RWPE2 (cell line): ENCODE data around the gene TMEM213.
A peak's percentile ranks its signal among the peaks of the same experiment; 100 is the strongest.

Experiments used
- ATAC-seq: fragments of 200-7000 bp; cut with Tn5 transposase; 3 replicates; pipeline ENCODE4 v1.9.1; 2021; ENCODE audit warnings: low read depth
- DNase-seq: peaks from one replicate; pipeline ENCODE4 v3.0.0-alpha.2; 2020; ENCODE audit warnings: low spot score
- H3K27ac ChIP-seq: fragments of 450-650 bp; 2 replicates; pipeline ENCODE4 v1.5.1; 2017; ENCODE audit warnings: mild to moderate bottlenecking; ENCODE audit not compliant: poor library complexity, severe bottlenecking
- H3K27me3 ChIP-seq: fragments of 250-450 bp; sonication (Bioruptor Pico); 2 replicates; pipeline ENCODE4 v1.5.1; 2021; ENCODE audit warnings: mild to moderate bottlenecking, moderate library complexity; ENCODE audit not compliant: insufficient read depth, poor library complexity, severe bottlenecking
- H3K36me3 ChIP-seq: fragments of 250-450 bp; sonication (Bioruptor Pico); 2 replicates; pipeline ENCODE4 v1.5.1; 2020; ENCODE audit warnings: low read depth, mild to moderate bottlenecking, moderate library complexity
- H3K4me1 ChIP-seq: fragments of 250-450 bp; sonication (Bioruptor Pico); 2 replicates; pipeline ENCODE4 v1.5.1; 2021; ENCODE audit warnings: mild to moderate bottlenecking, moderate library complexity; ENCODE audit not compliant: insufficient read depth, poor library complexity, severe bottlenecking
- H3K4me3 ChIP-seq: fragments of 250-450 bp; sonication (Bioruptor Pico); 2 replicates; pipeline ENCODE4 v1.5.1; 2021; ENCODE audit warnings: mild to moderate bottlenecking, moderate library complexity; ENCODE audit not compliant: severe bottlenecking
- H3K9me3 ChIP-seq: fragments of 250-450 bp; sonication (Bioruptor Pico); 2 replicates; pipeline ENCODE4 v1.5.1; 2021; ENCODE audit warnings: mild to moderate bottlenecking, moderate library complexity; ENCODE audit not compliant: severe bottlenecking
- CTCF ChIP-seq: fragments of 450-650 bp; IDR thresholded peaks from one replicate; pipeline ENCODE4 v1.5.1; 2017; ENCODE audit warnings: mild to moderate bottlenecking, moderate library complexity; ENCODE audit not compliant: poor library complexity, severe bottlenecking

TMEM213 gene

GRCh38 chr7:138776166-138776833 lies 21.5 kb upstream of the TMEM213 start:
- no peak for ATAC-seq
- no peak for TF ChIP-seq CTCF
- Histone ChIP-seq H3K9me3 (no peaks in the 10 kb centered on the region), H3K27me3 (no peaks in the 10 kb centered on the region), H3K36me3 (no peaks in the 10 kb centered on the region), H3K27ac (no peak overlapping the region), H3K4me3 (no peak overlapping the region), H3K4me1 (no peaks in the 10 kb centered on the region)
- DNase-seq: no peak

- Histone ChIP-seq H3K4me1 (peaks cover 3% of the 10 kb centered on the region), H3K27ac (no peak overlapping the region), H3K4me3 (no peak overlapping the region), H3K27me3 (no peaks in the 10 kb centered on the region), H3K9me3 (no peaks in the 10 kb centered on the region), H3K36me3 (no peaks in the 10 kb centered on the region)
- ATAC-seq (no peak), DNase-seq (no peak)
- TF ChIP-seq CTCF: no peak
Measured at GRCh38 chr7:138781004-138781403, 16.8 kb upstream of the TMEM213 start.

DNA sequence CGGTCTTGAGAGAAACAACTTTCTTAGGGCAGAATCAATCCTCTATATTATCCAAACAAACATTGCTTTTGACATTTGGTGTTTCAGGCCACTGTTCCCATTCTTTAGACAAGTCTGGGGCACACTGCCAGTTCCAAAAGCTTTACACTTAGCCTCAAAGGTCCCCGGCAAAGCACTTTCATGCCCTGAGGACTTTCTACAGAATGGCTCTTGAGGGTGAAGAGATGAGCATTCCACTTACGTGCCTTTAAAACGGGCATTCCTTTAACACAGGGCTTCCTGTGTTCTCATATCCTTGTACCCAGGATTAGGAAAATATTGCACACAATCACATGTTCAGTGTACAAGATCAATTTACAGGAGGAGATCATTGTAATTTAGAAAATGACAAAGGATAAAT lies 13.1 kb upstream of the TMEM213 start:
- H3K4me3 ChIP-seq: no peak overlapping the region
- no peaks in the 10 kb centered on the region for H3K9me3 ChIP-seq
- no peak for DNase-seq
- no peak for ATAC-seq
- no peaks in the 10 kb centered on the region for H3K36me3 ChIP-seq
- no peak overlapping the region for H3K27ac ChIP-seq
- no peak for TF ChIP-seq CTCF
- H3K27me3 ChIP-seq: no peaks in the 10 kb centered on the region
- H3K4me1 ChIP-seq: peaks cover 3% of the 10 kb centered on the region

DNA sequence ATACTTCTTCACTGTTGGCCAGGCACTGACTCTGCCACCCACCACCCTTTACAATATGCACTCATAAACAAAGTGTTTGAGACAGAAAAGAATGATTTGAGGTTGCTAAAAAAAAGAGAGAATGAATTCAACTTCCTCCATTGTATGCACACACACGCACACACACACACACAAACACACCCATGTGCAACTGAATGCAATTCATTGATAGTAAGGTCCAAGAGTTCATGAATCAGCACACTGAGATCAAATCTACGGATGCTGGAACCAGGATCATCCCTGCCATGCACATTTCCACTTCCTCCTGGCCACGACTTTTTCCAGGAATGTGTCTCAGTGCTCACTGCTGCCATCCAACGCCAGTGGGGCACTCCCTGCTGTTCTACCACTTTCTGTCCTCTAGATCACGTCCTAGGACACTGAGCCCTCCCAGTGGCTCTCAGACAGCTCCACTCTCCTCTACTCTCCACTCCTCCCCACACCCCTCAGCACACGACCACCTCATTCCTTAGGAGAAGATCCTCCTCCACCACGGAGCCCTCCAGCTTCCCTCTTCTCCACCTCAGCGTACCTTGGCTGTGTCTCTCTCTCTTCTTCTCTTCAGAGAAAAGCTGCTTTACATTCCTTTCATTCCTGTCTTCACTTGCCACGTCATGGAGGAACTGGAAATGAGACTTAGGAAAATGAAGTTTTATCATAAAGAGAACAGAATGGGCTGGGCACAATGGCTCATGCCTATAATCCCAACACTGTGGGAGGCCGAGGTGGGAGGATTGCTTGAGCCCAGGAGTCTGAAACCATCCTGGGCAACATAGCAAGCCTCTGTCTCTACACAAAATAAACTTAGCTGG lies 12.0 kb upstream of the TMEM213 start:
- H3K27me3 ChIP-seq: no peaks in the 10 kb centered on the region
- DNase-seq (no peak), ATAC-seq (peak; percentile 29; the same call in 2 of the 3 replicates)
- no peak for TF ChIP-seq CTCF
- H3K9me3 ChIP-seq: no peaks in the 10 kb centered on the region
- no peaks in the 10 kb centered on the region for H3K36me3 ChIP-seq
- no peak overlapping the region for H3K4me3 ChIP-seq
- peaks cover 3% of the 10 kb centered on the region for H3K4me1 ChIP-seq
- H3K27ac ChIP-seq: no peak overlapping the region
